Nephron progenitor cell (in vitro differentiated cells): Measurements from ENCODE around the gene CDH11.
A peak's percentile ranks its signal among the peaks of the same experiment; 100 is the strongest.

ENCODE experiments used
- DNase-seq: peaks from one replicate; pipeline ENCODE4 v3.0.0; 2021
- H3K27ac Mint-ChIP-seq: 2 replicates; pipeline ENCODE4 v1.8.0; 2021; ENCODE audit warnings: mild to moderate bottlenecking, moderate library complexity, mixed read lengths
- H3K27me3 Mint-ChIP-seq: 2 replicates; pipeline ENCODE4 v1.8.0; 2021; ENCODE audit warnings: mild to moderate bottlenecking, low read depth, mixed read lengths; ENCODE audit not compliant: poor library complexity
- H3K36me3 Mint-ChIP-seq: 2 replicates; pipeline ENCODE4 v1.8.0; 2021; ENCODE audit warnings: low read depth, mixed read lengths
- H3K4me1 Mint-ChIP-seq: 2 replicates; pipeline ENCODE4 v1.8.0; 2021; ENCODE audit warnings: mixed read lengths
- H3K4me3 Mint-ChIP-seq: 2 replicates; pipeline ENCODE4 v1.8.0; 2021; ENCODE audit warnings: mild to moderate bottlenecking, moderate library complexity, mixed read lengths
- H3K9me3 Mint-ChIP-seq: 2 replicates; pipeline ENCODE4 v1.8.0; 2021; ENCODE audit warnings: mild to moderate bottlenecking, moderate library complexity, mixed read lengths
- CTCF ChIP-seq: fragments of 200-600 bp; sonication (generic); IDR thresholded peaks from 2 replicates; pipeline ENCODE4 v1.5.0; 2021; ENCODE audit warnings: antibody characterized with exemption

The CDH11 gene

GRCh38 chr16:65121870-65122723, at the start of gene CDH11:
CDH11 (minus strand) TSS chr16:65122063; CDS start chr16:65004869, 117,194 bp downstream.
- Mint-ChIP-seq H3K27ac (peak within 1 kb of the TSS; percentile 98), H3K9me3 (no peaks in the 10 kb centered on the region), H3K36me3 (no peaks in the 10 kb centered on the region), H3K4me1 (peaks cover 58% of the 10 kb centered on the region), H3K4me3 (peak within 1 kb of the TSS; percentile 93), H3K27me3 (peaks cover 3% of the 10 kb centered on the region)
- no peak for TF ChIP-seq CTCF
- DNase-seq, result peak; percentile 84

- H3K9me3 Mint-ChIP-seq, result no peaks in the 10 kb centered on the region
- no peaks in the 10 kb centered on the region for H3K36me3 Mint-ChIP-seq
- no peak for TF ChIP-seq CTCF
- peak overlapping the region; percentile 21 for H3K4me3 Mint-ChIP-seq
- peak; percentile 55 for DNase-seq
- H3K27me3 Mint-ChIP-seq, result no peaks in the 10 kb centered on the region
- peak overlapping the region; percentile 6 for H3K27ac Mint-ChIP-seq
- H3K4me1 Mint-ChIP-seq, result peaks cover 42% of the 10 kb centered on the region
Measured at GRCh38 chr16:65154321-65154720, 32.5 kb upstream of the CDH11 start.

GRCh38 chr16:65153365-65154105, 31.7 kb upstream of the CDH11 start:
- no peak for DNase-seq
- Mint-ChIP-seq H3K4me1 (peaks cover 42% of the 10 kb centered on the region), H3K27ac (no peak overlapping the region), H3K9me3 (no peaks in the 10 kb centered on the region), H3K27me3 (peaks cover 3% of the 10 kb centered on the region), H3K4me3 (no peak overlapping the region), H3K36me3 (no peaks in the 10 kb centered on the region)
- TF ChIP-seq CTCF, result no peak

GRCh38 chr16:65148804-65149203, 26.9 kb upstream of the CDH11 start:
- Mint-ChIP-seq H3K36me3 (no peaks in the 10 kb centered on the region), H3K9me3 (no peaks in the 10 kb centered on the region), H3K27ac (no peak overlapping the region), H3K4me1 (peaks cover 25% of the 10 kb centered on the region), H3K27me3 (peaks cover 6% of the 10 kb centered on the region), H3K4me3 (no peak overlapping the region)
- no peak for TF ChIP-seq CTCF
- DNase-seq, result no peak

GRCh38 chr16:65142276-65142675, 20.4 kb upstream of the CDH11 start:
- DNase-seq, result no peak
- H3K27me3 Mint-ChIP-seq, result no peaks in the 10 kb centered on the region
- no peak overlapping the region for H3K4me3 Mint-ChIP-seq
- H3K27ac Mint-ChIP-seq, result no peak overlapping the region
- H3K4me1 Mint-ChIP-seq, result peaks cover 10% of the 10 kb centered on the region
- H3K36me3 Mint-ChIP-seq, result no peaks in the 10 kb centered on the region
- H3K9me3 Mint-ChIP-seq, result no peaks in the 10 kb centered on the region
- TF ChIP-seq CTCF, result no peak
